ENCODE measurements around the gene NUDT17. TPM values are rescaled to one million over a fixed set of nuclear protein-coding genes. Genes with fewer than 3 reads are reported as not detected.

NUDT17 gene
- total RNA-seq, 4 donors from 2014 or later = 1.9 to 2.3 (median 2.0) TPM; not detected in 1

- Histone ChIP-seq H3K4me3 (no peak overlapping the region), H3K27me3 (no peaks in the 10 kb centered on the region), H3K27ac (no peak overlapping the region), H3K4me1 (peaks cover 0 to 15% (median 2%) of the 10 kb centered on the region in 4 donors), H3K9me3 (no peaks in the 10 kb centered on the region), H3K36me3 (peaks cover 0 to 61% (median 0%) of the 10 kb centered on the region in 3 donors)
- no peak for TF ChIP-seq POLR2A (IDR thresholded peaks at IDR 0.05)
- TF ChIP-seq CTCF (IDR thresholded peaks at IDR 0.05) = no peak
- no peak for DNase-seq
Observed at GRCh38 chr1:145855426-145855948, 10.1 kb downstream of the NUDT17 start.

- H3K4me1 ChIP-seq = peaks cover 0 to 15% (median 3%) of the 10 kb centered on the region in 4 donors
- no peaks in the 10 kb centered on the region for H3K27me3 ChIP-seq
- DNase-seq = no peak
- no peak overlapping the region for H3K27ac ChIP-seq
- H3K36me3 ChIP-seq = peaks cover 0 to 44% (median 0%) of the 10 kb centered on the region in 3 donors
- no peak overlapping the region for H3K4me3 ChIP-seq
- no peaks in the 10 kb centered on the region for H3K9me3 ChIP-seq
- TF ChIP-seq CTCF (IDR thresholded peaks at IDR 0.05) = no peak
- no peak for TF ChIP-seq POLR2A (IDR thresholded peaks at IDR 0.05)
Observed at GRCh38 chr1:145857170-145857569, 11.7 kb downstream of the NUDT17 start.

GRCh38 chr1:145858238-145858900, 12.9 kb downstream of the NUDT17 start:
- no peak for TF ChIP-seq POLR2A (IDR thresholded peaks at IDR 0.05)
- TF ChIP-seq CTCF (IDR thresholded peaks at IDR 0.05) = no peak
- H3K9me3 ChIP-seq = no peaks in the 10 kb centered on the region
- DNase-seq = peak; percentile 72 to 83 (median 74)
- H3K36me3 ChIP-seq = peaks cover 0 to 32% (median 0%) of the 10 kb centered on the region in 3 donors
- H3K27ac ChIP-seq = peak overlapping the region; percentile 86 to 95 (median 89)
- peak overlapping the region; percentile 81 to 91 (median 87) for H3K4me3 ChIP-seq
- peaks cover 0 to 15% (median 3%) of the 10 kb centered on the region in 4 donors for H3K4me1 ChIP-seq
- H3K27me3 ChIP-seq = no peaks in the 10 kb centered on the region

- H3K4me1 ChIP-seq = peaks cover 0 to 15% (median 3%) of the 10 kb centered on the region in 4 donors
- no peaks in the 10 kb centered on the region for H3K27me3 ChIP-seq
- no peaks in the 10 kb centered on the region for H3K9me3 ChIP-seq
- peak; percentile 94 to 97 (median 96) for DNase-seq
- peak within 1 kb of the TSS; percentile 86 to 95 (median 89) for H3K27ac ChIP-seq
- TF ChIP-seq CTCF (IDR thresholded peaks at IDR 0.05) (no peak), POLR2A (IDR thresholded peaks at IDR 0.05) (peak; percentile 55 to 77)
- H3K36me3 ChIP-seq = peaks cover 0 to 26% (median 0%) of the 10 kb centered on the region in 3 donors
- H3K4me3 ChIP-seq = peak within 1 kb of the TSS; percentile 81 to 91 (median 87)
Observed at GRCh38 chr1:145858901-145859490, 13.6 kb downstream of the NUDT17 start, which contains the start of gene PIAS3. PIAS3 (minus strand) TSS chr1:145859081; CDS start chr1:145858990, 91 bp downstream.

- TF ChIP-seq POLR2A (IDR thresholded peaks at IDR 0.05) (peak; percentile 34 to 51), CTCF (IDR thresholded peaks at IDR 0.05) (peak in 2 of 6 experiments; percentile 9 to 11)
- no peaks in the 10 kb centered on the region for H3K27me3 ChIP-seq
- H3K4me3 ChIP-seq = peak overlapping the region; percentile 81 to 91 (median 87)
Observed at GRCh38 chr1:145859491-145860023, 14.1 kb downstream of the NUDT17 start.

More at GRCh38 chr1:145859491-145860023, 14.1 kb downstream of the NUDT17 start:
- Histone ChIP-seq H3K27ac (peak overlapping the region; percentile 86 to 95 (median 89)), H3K9me3 (no peaks in the 10 kb centered on the region), H3K4me1 (peaks cover 0 to 15% (median 3%) of the 10 kb centered on the region in 4 donors), H3K36me3 (peaks cover 0 to 22% (median 0%) of the 10 kb centered on the region in 3 donors)
- DNase-seq = peak; percentile 89 to 94 (median 89)
